GM23248 (cell line): ENCODE results near the gene CHST12. TPM values are rescaled to one million over a fixed set of nuclear protein-coding genes. Genes with fewer than 3 reads are reported as not detected.
"Not testable (repeated sequence)": the region's sequence is repeated elsewhere in the genome, so short reads cannot be mapped to it uniquely, and the experiment has no call there.

ENCODE experiments used
- DNase-seq: peaks from one replicate; pipeline ENCODE4 v3.0.0-alpha.2; 2015
- H2AFZ ChIP-seq: fragments of 200-600 bp; sonication (generic); 2 replicates; pipeline ENCODE4 v1.6.1; 2016; ENCODE audit warnings: antibody characterized with exemption
- H3F3A ChIP-seq: fragments of 200-600 bp; sonication (generic); 2 replicates; pipeline ENCODE4 v1.6.1; 2016; ENCODE audit warnings: mild to moderate bottlenecking, antibody characterized with exemption, mixed run types; ENCODE audit not compliant: insufficient read depth
- H3K27ac ChIP-seq: fragments of 200-600 bp; sonication (generic); 2 replicates; pipeline ENCODE4 v1.5.1; 2016; ENCODE audit warnings: mild to moderate bottlenecking
- H3K27me3 ChIP-seq: fragments of 200-600 bp; sonication (generic); replicated peaks from 2 replicates; pipeline ENCODE4 v1.6.1; 2016; ENCODE audit warnings: mild to moderate bottlenecking; ENCODE audit not compliant: insufficient read depth
- H3K36me3 ChIP-seq: fragments of 200-600 bp; sonication (generic); 2 replicates; pipeline ENCODE4 v1.6.1; 2016; ENCODE audit warnings: low read depth, mild to moderate bottlenecking
- H3K4me1 ChIP-seq: fragments of 200-600 bp; sonication (generic); 2 replicates; pipeline ENCODE4 v1.6.1; 2016; ENCODE audit warnings: mild to moderate bottlenecking; ENCODE audit not compliant: insufficient read depth
- H3K4me2 ChIP-seq: fragments of 200-600 bp; sonication (generic); one replicate; pipeline ENCODE4 v1.6.1; 2016; ENCODE audit warnings: mild to moderate bottlenecking; ENCODE audit not compliant: unreplicated experiment
- H3K4me3 ChIP-seq: fragments of 200-600 bp; sonication (generic); 2 replicates; pipeline ENCODE4 v1.5.1; 2016; ENCODE audit warnings: mild to moderate bottlenecking
- H3K79me2 ChIP-seq: fragments of 200-600 bp; sonication (generic); 2 replicates; pipeline ENCODE4 v1.6.1; 2016; ENCODE audit warnings: mild to moderate bottlenecking; ENCODE audit not compliant: insufficient read depth
- H3K9ac ChIP-seq: fragments of 200-600 bp; sonication (generic); 2 replicates; pipeline ENCODE4 v1.6.1; 2016; ENCODE audit warnings: mild to moderate bottlenecking
- H3K9me2 ChIP-seq: fragments of 200-600 bp; sonication (generic); 2 replicates; pipeline ENCODE4 v1.6.1; 2016; ENCODE audit warnings: mixed run types, mild to moderate bottlenecking, moderate library complexity; ENCODE audit not compliant: insufficient read depth
- H3K9me3 ChIP-seq: fragments of 200-600 bp; sonication (generic); one replicate; pipeline ENCODE4 v1.6.1; 2017; ENCODE audit warnings: low read depth
- H4K20me1 ChIP-seq: fragments of 200-600 bp; sonication (generic); 2 replicates; pipeline ENCODE4 v1.6.0; 2016; ENCODE audit not compliant: insufficient read depth
- EZH2 ChIP-seq: fragments of 200-600 bp; sonication (generic); IDR thresholded peaks from 2 replicates; pipeline ENCODE4 v1.6.1; 2018; ENCODE audit warnings: antibody characterized with exemption, mild to moderate bottlenecking; ENCODE audit not compliant: insufficient read depth, poor library complexity, severe bottlenecking
- EZH2phosphoT487 ChIP-seq: fragments of 200-600 bp; sonication (generic); IDR thresholded peaks from 2 replicates; pipeline ENCODE4 v1.6.1; 2018; ENCODE audit warnings: antibody characterized with exemption, moderate library complexity, mild to moderate bottlenecking, low read depth; ENCODE audit not compliant: insufficient read depth
- WGBS, 2 experiments: methylation state at CpG; one replicate each; pipeline ENCODE4 v1.1.6; 2015 to 2017; ENCODE audit warnings: low lambda C conversion rate in 2 of 2, low coverage in 1 of 2; ENCODE audit errors: missing lambda C conversion rate in 2 of 2; 5-methylcytosine and 5-hydroxymethylcytosine counted together
- in situ Hi-C: fragments of 300-500 bp; cut with MboI; formaldehyde crosslinking; loops from 2 replicates; pipeline ENCODE4 v1.15.0; 2020
- polyA plus RNA-seq: library from polyadenylated mRNA; unstranded; fragments of >200 nt; fragmentation: Nextera tagmentation; extraction: Ambion mirVana; gene quantifications from 2 replicates; pipeline ENCODE4 v1.2.1, GENCODE V29; 2016
- total RNA-seq: library from RNA; depleted of rRNA; stranded (reverse); fragments of >200 nt; shearing (Covaris generic); gene quantifications from 2 replicates; pipeline ENCODE4 v1.2.3, GENCODE V29; 2014

CHST12 gene
- total and polyA plus RNA-seq, 2 experiments from 2014 or later = 10.6 to 33.7 TPM

GRCh38 chr7:2381881-2382509, 21.4 kb upstream of the CHST12 start:
- Histone ChIP-seq H2AFZ (no peak overlapping the region), H3K27me3 (no peaks in the 10 kb centered on the region), H3K4me3 (no peak overlapping the region), H3K9me2 (no peaks in the 10 kb centered on the region), H3K4me1 (no peaks in the 10 kb centered on the region), H3K79me2 (peaks cover 18% of the 10 kb centered on the region), H3K9ac (no peak overlapping the region), H3F3A (no peaks in the 10 kb centered on the region), H3K36me3 (peaks cover 5% of the 10 kb centered on the region; the same call in 1 of the 2 replicates), H3K4me2 (no peak overlapping the region), H3K27ac (no peak overlapping the region), H4K20me1 (no peaks in the 10 kb centered on the region), H3K9me3 (no peaks in the 10 kb centered on the region)
- in situ Hi-C loops = no loop called here
- WGBS, 2 experiments = 82 to 87% methylated on average over 19 to 21 of the region's 21 CpGs
- TF ChIP-seq EZH2phosphoT487 (no peak), EZH2 (no peak)
- no peak for DNase-seq

DNA sequence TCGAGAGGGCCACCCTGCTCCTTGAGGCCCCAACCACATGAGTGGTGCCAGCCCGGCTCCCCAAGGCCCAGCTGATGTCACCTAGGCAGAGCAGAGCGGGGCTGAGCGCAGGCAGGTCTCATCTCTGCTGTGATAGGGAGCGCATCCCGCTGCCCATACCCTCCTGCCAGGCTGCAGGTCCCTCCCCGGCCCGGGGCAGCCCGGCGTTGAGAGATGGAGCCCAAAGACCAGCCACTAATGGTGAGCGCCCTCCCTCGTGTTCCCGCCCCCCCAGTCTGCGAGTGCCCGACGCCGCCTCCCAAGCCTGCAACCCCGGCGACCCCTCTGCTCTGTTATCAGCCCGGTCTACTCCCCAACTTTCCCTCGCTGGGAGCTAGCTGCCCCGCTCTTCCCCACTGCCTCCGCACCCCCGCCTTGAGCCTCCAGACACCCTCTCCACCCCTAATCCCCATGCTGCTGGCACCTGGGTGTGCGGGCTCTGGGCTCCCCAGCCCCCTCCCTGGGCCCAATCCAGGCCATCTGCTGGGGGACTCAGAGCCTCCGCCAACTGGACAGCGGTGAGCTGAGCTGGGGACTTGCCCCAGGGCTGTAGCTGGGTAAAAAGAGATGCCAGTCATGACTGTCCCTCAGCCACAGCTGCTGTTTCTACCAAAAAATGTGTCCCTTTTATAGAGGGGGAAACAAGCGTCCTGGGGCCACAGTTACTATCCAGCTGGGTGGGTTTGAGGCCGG, 19.7 kb upstream of the CHST12 start:
- H3K9me3 ChIP-seq = no peaks in the 10 kb centered on the region
- H3K4me1 ChIP-seq = no peaks in the 10 kb centered on the region
- no peak overlapping the region for H3K9ac ChIP-seq
- no peaks in the 10 kb centered on the region for H3F3A ChIP-seq
- peaks cover 5% of the 10 kb centered on the region; the same call in 1 of the 2 replicates for H3K36me3 ChIP-seq
- no peaks in the 10 kb centered on the region for H3K27me3 ChIP-seq
- DNase-seq = no peak
- TF ChIP-seq EZH2phosphoT487 = no peak
- no peak for TF ChIP-seq EZH2
- no peak overlapping the region for H2AFZ ChIP-seq
- in situ Hi-C loops = no loop called here
- 85 to 87% methylated on average over 14 to 29 of the region's 29 CpGs for WGBS, 2 experiments
- no peak overlapping the region for H3K27ac ChIP-seq
- H3K79me2 ChIP-seq = peaks cover 6% of the 10 kb centered on the region; the same call in 1 of the 2 replicates
- H3K4me2 ChIP-seq = no peak overlapping the region
- H3K9me2 ChIP-seq = no peaks in the 10 kb centered on the region
- no peaks in the 10 kb centered on the region for H4K20me1 ChIP-seq
- no peak overlapping the region for H3K4me3 ChIP-seq

GRCh38 chr7:2384354-2385243, 18.8 kb upstream of the CHST12 start:
- Histone ChIP-seq H3K36me3 (peaks cover 5% of the 10 kb centered on the region; the same call in 1 of the 2 replicates), H3K9me3 (no peaks in the 10 kb centered on the region), H3K27me3 (no peaks in the 10 kb centered on the region), H3K4me3 (no peak overlapping the region), H3K9ac (no peak overlapping the region), H2AFZ (no peak overlapping the region), H3F3A (no peaks in the 10 kb centered on the region), H3K79me2 (no peaks in the 10 kb centered on the region), H4K20me1 (no peaks in the 10 kb centered on the region), H3K27ac (no peak overlapping the region), H3K4me1 (no peaks in the 10 kb centered on the region), H3K9me2 (no peaks in the 10 kb centered on the region), H3K4me2 (no peak overlapping the region)
- 84 to 90% methylated on average over 13 to 19 of the region's 19 CpGs for WGBS, 2 experiments
- in situ Hi-C loops = no loop called here
- DNase-seq = no peak
- TF ChIP-seq EZH2 (no peak), EZH2phosphoT487 (no peak)

DNA sequence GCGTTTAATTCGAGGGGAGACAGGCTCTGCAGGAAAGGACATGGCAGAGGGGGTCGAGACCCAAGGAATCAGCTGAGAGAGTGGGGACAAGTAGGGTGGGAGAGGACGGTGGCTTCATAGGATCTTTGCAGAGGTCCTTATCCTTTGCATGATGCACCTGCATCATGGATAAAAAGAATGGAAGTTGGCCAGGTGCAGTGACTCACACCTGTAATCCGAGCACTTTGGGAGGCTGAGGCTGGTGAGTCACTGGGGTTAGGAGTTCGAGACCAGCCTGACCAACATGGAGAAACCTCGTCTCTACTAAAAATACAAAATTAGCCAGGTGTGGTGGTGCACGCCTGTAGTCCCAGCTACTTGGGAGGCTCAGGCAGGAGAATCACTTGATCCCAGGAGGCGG, 17.3 kb upstream of the CHST12 start:
- H3K9ac ChIP-seq, H3K79me2 ChIP-seq, H3K4me2 ChIP-seq, in situ Hi-C loops, H3K27me3 ChIP-seq, H3K4me3 ChIP-seq, H3K36me3 ChIP-seq, H3K4me1 ChIP-seq, H3K9me2 ChIP-seq, H2AFZ ChIP-seq, H3K27ac ChIP-seq, H3K9me3 ChIP-seq, H4K20me1 ChIP-seq, H3F3A ChIP-seq: not testable (repeated sequence)
- 80 to 87% methylated on average over 8 to 9 of the region's 9 CpGs for WGBS, 2 experiments
- peak; percentile 37 for DNase-seq
